GM19035 (cell line): ENCODE data around the gene ZNF644.
"Not testable (repeated sequence)": the region's sequence is repeated elsewhere in the genome, so short reads cannot be mapped to it uniquely, and the experiment has no call there.

ENCODE experiments used
- ATAC-seq: cut with Tn5 transposase; IDR thresholded peaks from one replicate; pipeline ENCODE4 v1.9.1; 2021; ENCODE audit not compliant: unreplicated experiment

Gene ZNF644

GRCh38 chr1:90928231-90928630, 93.6 kb downstream of the ZNF644 start:
- ATAC-seq: not testable (repeated sequence)

- not testable (repeated sequence) for ATAC-seq
Observed at GRCh38 chr1:90927674-90928073, 94.2 kb downstream of the ZNF644 start.

- ATAC-seq: no peak
Observed at GRCh38 chr1:90926971-90927370, 94.9 kb downstream of the ZNF644 start.

- no peak for ATAC-seq
Observed at GRCh38 chr1:90925928-90926869, 95.6 kb downstream of the ZNF644 start.

GRCh38 chr1:90924982-90925381, 96.9 kb downstream of the ZNF644 start:
- no peak for ATAC-seq

GRCh38 chr1:90922996-90923395, 98.8 kb downstream of the ZNF644 start:
- no peak for ATAC-seq

GRCh38 chr1:90922202-90922601, 99.6 kb downstream of the ZNF644 start:
- ATAC-seq: no peak

- ATAC-seq: no peak
Observed at GRCh38 chr1:90919900-90920299, 101.9 kb downstream of the ZNF644 start.

- no peak for ATAC-seq
Observed at GRCh38 chr1:90919190-90919719, 102.6 kb downstream of the ZNF644 start.

GRCh38 chr1:90911353-90911752, 110.5 kb downstream of the ZNF644 start:
- no peak for ATAC-seq

- ATAC-seq: no peak
Observed at GRCh38 chr1:90902672-90903071, 119.2 kb downstream of the ZNF644 start.

- no peak for ATAC-seq
Observed at GRCh38 chr1:90899263-90899662, 122.6 kb downstream of the ZNF644 start.

GRCh38 chr1:90893679-90894078, 128.2 kb downstream of the ZNF644 start:
- not testable (repeated sequence) for ATAC-seq

GRCh38 chr1:90892884-90893283, 129.0 kb downstream of the ZNF644 start:
- ATAC-seq: not testable (repeated sequence)

- not testable (repeated sequence) for ATAC-seq
Observed at GRCh38 chr1:90892196-90892595, 129.6 kb downstream of the ZNF644 start.

- not testable (repeated sequence) for ATAC-seq
Observed at GRCh38 chr1:90891756-90892155, 130.1 kb downstream of the ZNF644 start.

GRCh38 chr1:90882221-90882620, 139.6 kb downstream of the ZNF644 start:
- no peak for ATAC-seq

GRCh38 chr1:90881034-90881433, 140.8 kb downstream of the ZNF644 start:
- no peak for ATAC-seq

- no peak for ATAC-seq
Observed at GRCh38 chr1:90879281-90879680, 142.6 kb downstream of the ZNF644 start.

GRCh38 chr1:90876101-90876500, 145.7 kb downstream of the ZNF644 start:
- ATAC-seq: no peak
